ENCODE results near the gene GNB1L. TPM values are rescaled to one million over a fixed set of nuclear protein-coding genes. Genes with fewer than 3 reads are reported as not detected.

The GNB1L gene
- total and polyA plus RNA-seq, 8 donors: 2.1 to 4.8 (median 3.6) TPM

DNA sequence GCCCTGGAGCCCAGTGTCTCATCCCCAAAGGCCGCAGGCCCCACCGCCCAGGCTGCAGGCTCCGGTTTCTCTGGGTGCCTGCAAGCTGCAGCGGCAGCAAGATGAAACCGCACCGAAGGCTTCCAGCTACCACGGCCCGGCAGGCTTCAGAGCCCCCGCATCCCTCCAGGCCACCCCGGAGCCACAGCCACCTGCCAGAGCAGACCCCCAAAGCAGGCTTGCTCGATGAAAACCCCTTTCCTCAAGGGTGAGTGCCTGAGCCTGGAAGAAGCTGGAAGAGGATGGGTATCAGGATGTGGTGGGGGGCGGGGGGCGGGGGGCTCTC, 24.5 kb upstream of the GNB1L start:
- no peak for ATAC-seq
- Histone ChIP-seq H3K9me3 (no peaks in the 10 kb centered on the region), H3K4me3 (no peak overlapping the region), H3K36me3 (no peaks in the 10 kb centered on the region), H3K4me1 (no peaks in the 10 kb centered on the region), H3K27me3 (no peaks in the 10 kb centered on the region), H3K27ac (no peak overlapping the region)
- TF ChIP-seq, protein P1, sequence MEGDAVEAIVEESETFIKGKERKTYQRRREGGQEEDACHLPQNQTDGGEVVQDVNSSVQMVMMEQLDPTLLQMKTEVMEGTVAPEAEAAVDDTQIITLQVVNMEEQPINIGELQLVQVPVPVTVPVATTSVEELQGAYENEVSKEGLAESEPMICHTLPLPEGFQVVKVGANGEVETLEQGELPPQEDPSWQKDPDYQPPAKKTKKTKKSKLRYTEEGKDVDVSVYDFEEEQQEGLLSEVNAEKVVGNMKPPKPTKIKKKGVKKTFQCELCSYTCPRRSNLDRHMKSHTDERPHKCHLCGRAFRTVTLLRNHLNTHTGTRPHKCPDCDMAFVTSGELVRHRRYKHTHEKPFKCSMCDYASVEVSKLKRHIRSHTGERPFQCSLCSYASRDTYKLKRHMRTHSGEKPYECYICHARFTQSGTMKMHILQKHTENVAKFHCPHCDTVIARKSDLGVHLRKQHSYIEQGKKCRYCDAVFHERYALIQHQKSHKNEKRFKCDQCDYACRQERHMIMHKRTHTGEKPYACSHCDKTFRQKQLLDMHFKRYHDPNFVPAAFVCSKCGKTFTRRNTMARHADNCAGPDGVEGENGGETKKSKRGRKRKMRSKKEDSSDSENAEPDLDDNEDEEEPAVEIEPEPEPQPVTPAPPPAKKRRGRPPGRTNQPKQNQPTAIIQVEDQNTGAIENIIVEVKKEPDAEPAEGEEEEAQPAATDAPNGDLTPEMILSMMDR (IDR thresholded peaks at IDR 0.05): no peak
- WGBS, 2 donors: 94 to 97% methylated on average over 13 of the region's 13 CpGs
- intact Hi-C loops (cut with DNase I): no loop called here
- peak in 3 of 6 donors; percentile 11 to 50 (median 44) for DNase-seq
- no peak for FAIRE-seq

DNA sequence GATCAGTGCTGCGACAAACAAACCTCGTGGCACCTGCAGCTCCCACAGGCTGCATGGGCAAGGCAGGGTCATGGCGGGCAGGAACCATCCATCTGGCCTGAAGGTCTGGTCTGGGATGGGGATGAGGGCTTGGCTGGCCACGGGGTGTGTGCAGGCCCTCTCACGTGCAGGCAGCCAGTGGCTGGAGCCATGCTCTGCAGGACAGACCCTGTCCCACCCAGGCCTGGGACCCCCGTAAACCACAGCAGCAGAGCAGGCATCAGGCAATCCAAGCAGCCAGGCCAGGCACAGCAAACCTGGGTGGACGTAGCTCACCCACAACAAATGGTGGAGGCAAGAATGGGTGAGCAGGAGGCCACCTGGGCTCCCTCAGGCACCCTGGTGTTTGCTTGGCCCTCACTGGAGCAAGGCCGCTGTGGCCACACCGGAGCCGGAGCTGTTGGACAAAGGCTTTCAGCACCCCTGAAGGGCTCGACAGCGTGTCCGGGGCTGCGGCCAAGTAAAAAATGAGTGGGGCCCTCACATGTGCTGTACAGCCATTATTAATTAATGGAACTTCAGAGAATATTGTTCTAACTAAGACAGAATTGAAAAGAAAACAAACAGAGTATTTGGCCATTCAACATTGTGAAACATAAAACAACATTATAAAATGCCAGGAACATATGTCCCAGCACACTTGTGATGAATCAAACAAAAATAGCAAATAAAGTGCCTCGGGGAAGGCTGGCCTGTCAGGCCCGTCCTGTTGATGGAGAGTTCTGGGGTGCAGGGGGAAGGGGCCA, 24.0 kb upstream of the GNB1L start:
- Histone ChIP-seq H3K27me3 (no peaks in the 10 kb centered on the region), H3K9me3 (no peaks in the 10 kb centered on the region), H3K27ac (no peak overlapping the region), H3K36me3 (no peaks in the 10 kb centered on the region), H3K4me3 (no peak overlapping the region), H3K4me1 (no peaks in the 10 kb centered on the region)
- intact Hi-C loops (cut with DNase I): no loop called here
- ATAC-seq (no peak), DNase-seq (peak in 3 of 6 donors; percentile 10 to 48 (median 47)), FAIRE-seq (no peak)
- TF ChIP-seq, protein P1 (IDR thresholded peaks at IDR 0.05): no peak
- 88 to 91% methylated on average over 16 of the region's 16 CpGs for WGBS, 2 donors

DNA sequence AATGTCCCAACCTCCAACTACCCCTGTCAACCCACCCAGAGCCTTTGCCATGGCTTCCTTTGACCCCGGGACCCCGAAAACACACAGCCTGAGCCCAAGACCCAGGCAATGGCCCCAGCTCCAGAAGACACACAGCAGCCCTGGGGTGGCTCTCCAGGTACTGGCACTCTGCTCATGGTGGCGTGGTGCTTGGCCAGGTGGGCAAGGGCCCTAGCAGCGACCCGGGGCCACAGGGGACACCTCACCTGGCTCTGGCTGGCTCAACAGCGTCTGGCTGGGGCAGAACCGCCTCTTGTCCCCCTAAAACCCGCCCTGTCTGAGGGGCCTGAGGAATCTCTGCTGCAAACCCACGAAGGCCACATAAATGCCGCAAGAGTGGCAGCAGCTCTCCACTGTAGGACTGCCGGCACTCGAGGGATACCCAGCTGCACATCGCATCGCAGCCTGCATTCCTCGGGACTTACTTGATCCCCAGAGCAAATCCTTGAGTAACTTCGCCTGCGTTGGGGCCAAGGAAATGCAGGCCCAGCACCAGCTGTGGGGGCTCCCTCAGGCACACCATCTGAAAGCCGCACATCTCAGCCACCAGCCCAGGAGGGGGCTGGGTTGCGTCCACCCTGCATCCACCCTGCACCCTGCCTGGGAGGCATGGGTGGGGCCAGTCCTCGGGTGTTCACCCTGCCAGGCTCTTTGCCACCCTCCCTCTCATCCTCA, 23.1 kb upstream of the GNB1L start:
- TF ChIP-seq, protein P1 (IDR thresholded peaks at IDR 0.05): no peak
- Histone ChIP-seq H3K4me3 (no peak overlapping the region), H3K9me3 (no peaks in the 10 kb centered on the region), H3K27me3 (no peaks in the 10 kb centered on the region), H3K36me3 (no peaks in the 10 kb centered on the region), H3K27ac (no peak overlapping the region), H3K4me1 (no peaks in the 10 kb centered on the region)
- WGBS, 2 donors: 92% methylated on average over 20 of the region's 20 CpGs
- ATAC-seq: no peak
- no peak for FAIRE-seq
- peak in 3 of 6 donors; percentile 9 to 51 (median 44) for DNase-seq
- intact Hi-C loops (cut with DNase I): no loop called here

DNA sequence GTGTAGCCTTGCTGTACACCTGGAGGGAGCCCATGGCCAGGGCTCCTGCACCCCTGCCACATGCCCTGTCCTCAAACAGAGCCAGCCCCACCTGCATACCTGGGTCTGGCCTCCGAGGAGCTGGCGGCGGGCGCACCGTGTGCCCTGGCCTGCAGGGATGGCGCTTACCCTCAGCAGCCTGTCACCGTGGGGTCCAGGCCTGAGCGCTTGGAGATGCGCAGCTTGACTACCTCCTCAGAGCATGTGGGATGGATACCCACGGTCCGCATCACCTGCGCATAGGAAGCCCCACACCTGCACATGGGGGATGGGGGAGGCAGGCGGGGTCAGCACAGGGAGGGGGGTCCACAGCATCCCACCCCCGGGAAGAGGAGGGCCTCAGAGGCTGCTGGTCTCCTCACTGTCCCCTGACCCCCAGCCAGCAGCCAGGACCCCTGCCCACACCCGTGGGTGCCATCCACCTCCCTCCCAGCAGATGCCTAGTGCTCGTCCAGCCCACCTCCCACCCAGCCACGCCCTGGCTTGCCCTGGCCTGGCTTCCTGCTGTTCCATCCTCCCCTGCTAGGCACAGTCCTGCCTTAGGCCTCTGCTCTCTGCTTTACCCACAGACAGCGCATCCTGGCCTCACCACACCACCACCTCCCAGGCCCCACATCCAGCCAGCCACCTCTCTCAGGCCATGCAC, 22.4 kb upstream of the GNB1L start:
- Histone ChIP-seq H3K27ac (no peak overlapping the region), H3K36me3 (no peaks in the 10 kb centered on the region), H3K9me3 (no peaks in the 10 kb centered on the region), H3K4me3 (no peak overlapping the region), H3K4me1 (no peaks in the 10 kb centered on the region), H3K27me3 (no peaks in the 10 kb centered on the region)
- intact Hi-C loops (cut with DNase I): no loop called here
- DNase-seq (peak in 2 of 6 donors; percentile 46 to 58), FAIRE-seq (no peak), ATAC-seq (no peak)
- TF ChIP-seq, protein P1 (IDR thresholded peaks at IDR 0.05): no peak
- WGBS, 2 donors: 91 to 92% methylated on average over 18 of the region's 18 CpGs

Measured in pancreas (tissue), 10 donors.